Measurements from ENCODE around the gene TMEM147. TPM values are rescaled to one million over a fixed set of nuclear protein-coding genes. Genes with fewer than 3 reads are reported as not detected.

Gene TMEM147
- total and polyA plus RNA-seq, 7 donors: 24.5 to 123 (median 68.3) TPM

- TF ChIP-seq EP300 (IDR thresholded peaks at IDR 0.05): no peak
- TF ChIP-seq POLR2AphosphoS5 (IDR thresholded peaks at IDR 0.05): no peak
- TF ChIP-seq CTCF (IDR thresholded peaks at IDR 0.05): no peak
- no peak for TF ChIP-seq POLR2A (IDR thresholded peaks at IDR 0.05)
- WGBS, 2 donors: 73 to 75% methylated on average over 30 of the region's 30 CpGs
- intact Hi-C loops (cut with DNase I): no loop called here
Measured at GRCh38 chr19:35555301-35556005, 10.0 kb downstream of the TMEM147 start.

GRCh38 chr19:35556025-35556590 lies 10.7 kb downstream of the TMEM147 start:
- 80 to 87% methylated on average over 9 of the region's 9 CpGs for WGBS, 2 donors
- Histone ChIP-seq H3K4me3 (no peak overlapping the region), H3K4me1 (peaks cover 0 to 14% (median 11%) of the 10 kb centered on the region in 4 donors), H3K36me3 (no peaks in the 10 kb centered on the region), H3K27me3 (peaks cover 13 to 43% (median 34%) of the 10 kb centered on the region in 3 donors), H3K27ac (no peak overlapping the region), H3K9me3 (no peaks in the 10 kb centered on the region)
- TF ChIP-seq EP300 (IDR thresholded peaks at IDR 0.05) (no peak), CTCF (IDR thresholded peaks at IDR 0.05) (no peak), POLR2A (IDR thresholded peaks at IDR 0.05) (no peak), POLR2AphosphoS5 (IDR thresholded peaks at IDR 0.05) (no peak)
- no peak for DNase-seq
- intact Hi-C loops (cut with DNase I): no loop called here

More at GRCh38 chr19:35555301-35556005, 10.0 kb downstream of the TMEM147 start:
- peaks cover 13 to 36% (median 31%) of the 10 kb centered on the region in 3 donors for H3K27me3 ChIP-seq
- no peaks in the 10 kb centered on the region for H3K9me3 ChIP-seq
- H3K27ac ChIP-seq: no peak overlapping the region
- no peak for DNase-seq
- H3K4me1 ChIP-seq: peaks cover 0 to 14% (median 11%) of the 10 kb centered on the region in 4 donors
- H3K36me3 ChIP-seq: no peaks in the 10 kb centered on the region
- no peak overlapping the region for H3K4me3 ChIP-seq

DNA sequence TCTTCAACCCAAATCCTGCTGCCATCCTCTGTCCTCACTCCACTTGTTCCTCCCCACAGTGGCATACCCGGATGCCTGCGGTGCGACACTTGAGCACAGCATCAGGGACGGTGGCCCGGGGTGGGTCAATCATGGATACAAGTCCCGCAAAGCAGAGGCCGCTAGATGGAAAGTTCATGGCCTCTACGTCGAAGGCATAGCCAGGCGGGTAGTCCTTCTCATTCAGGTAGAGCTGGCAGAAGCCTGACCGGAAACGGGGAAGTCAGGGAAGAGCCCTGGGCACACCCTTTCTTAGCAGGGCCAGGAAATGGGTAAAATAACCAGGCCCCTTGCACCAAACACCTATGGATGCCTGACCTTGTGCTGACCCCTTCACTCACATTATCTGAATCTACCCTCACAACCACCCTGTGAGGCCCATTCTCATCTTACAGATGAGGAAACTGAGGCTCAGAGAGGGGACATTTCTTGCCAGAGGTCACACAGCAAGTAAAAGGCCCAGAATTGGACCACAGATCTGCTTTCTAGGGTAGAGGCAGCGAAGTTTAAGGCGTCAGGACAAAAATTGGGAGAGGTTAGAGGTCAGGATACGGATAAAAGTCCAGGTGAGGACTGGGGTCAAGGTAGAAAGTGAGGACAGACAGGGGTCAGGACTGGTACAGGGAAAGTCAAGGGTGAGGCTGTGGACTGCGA lies 11.6 kb downstream of the TMEM147 start:
- intact Hi-C loops (cut with DNase I): no loop called here
- Histone ChIP-seq H3K36me3 (no peaks in the 10 kb centered on the region), H3K9me3 (no peaks in the 10 kb centered on the region), H3K27me3 (peaks cover 13 to 47% (median 34%) of the 10 kb centered on the region in 3 donors), H3K4me1 (peaks cover 0 to 14% (median 11%) of the 10 kb centered on the region in 4 donors), H3K4me3 (no peak overlapping the region), H3K27ac (no peak overlapping the region)
- no peak for TF ChIP-seq CTCF (IDR thresholded peaks at IDR 0.05)
- TF ChIP-seq POLR2A (IDR thresholded peaks at IDR 0.05): no peak
- no peak for TF ChIP-seq EP300 (IDR thresholded peaks at IDR 0.05)
- no peak for TF ChIP-seq POLR2AphosphoS5 (IDR thresholded peaks at IDR 0.05)
- DNase-seq: no peak
- WGBS, 2 donors: 84 to 85% methylated on average over 16 of the region's 16 CpGs

GRCh38 chr19:35557539-35558399 lies 12.3 kb downstream of the TMEM147 start:
- no peak for DNase-seq
- peaks cover 0 to 14% (median 11%) of the 10 kb centered on the region in 4 donors for H3K4me1 ChIP-seq

More at GRCh38 chr19:35557539-35558399, 12.3 kb downstream of the TMEM147 start:
- WGBS, 2 donors: 5 to 14% methylated on average over 60 of the region's 60 CpGs
- Histone ChIP-seq H3K27ac (no peak overlapping the region), H3K9me3 (no peaks in the 10 kb centered on the region), H3K4me3 (peak overlapping the region in 3 of 4 donors; percentile 12 to 41 (median 41)), H3K36me3 (no peaks in the 10 kb centered on the region), H3K27me3 (peaks cover 13 to 53% (median 34%) of the 10 kb centered on the region in 3 donors)
- intact Hi-C loops (cut with DNase I): no loop called here
- no peak for TF ChIP-seq POLR2A (IDR thresholded peaks at IDR 0.05)
- TF ChIP-seq CTCF (IDR thresholded peaks at IDR 0.05): no peak
- TF ChIP-seq EP300 (IDR thresholded peaks at IDR 0.05): no peak
